NCI-H2227 treated with DMSO at 0.1 percent for 48 hours (cell line): ENCODE results near the gene RASL12.
"Not testable (repeated sequence)": the region's sequence is repeated elsewhere in the genome, so short reads cannot be mapped to it uniquely, and the experiment has no call there.

Experiments
- DNase-seq: peaks from one replicate; lab custom pipeline; 2025; lab: John Stamatoyannopoulos, UW

Gene RASL12

DNA sequence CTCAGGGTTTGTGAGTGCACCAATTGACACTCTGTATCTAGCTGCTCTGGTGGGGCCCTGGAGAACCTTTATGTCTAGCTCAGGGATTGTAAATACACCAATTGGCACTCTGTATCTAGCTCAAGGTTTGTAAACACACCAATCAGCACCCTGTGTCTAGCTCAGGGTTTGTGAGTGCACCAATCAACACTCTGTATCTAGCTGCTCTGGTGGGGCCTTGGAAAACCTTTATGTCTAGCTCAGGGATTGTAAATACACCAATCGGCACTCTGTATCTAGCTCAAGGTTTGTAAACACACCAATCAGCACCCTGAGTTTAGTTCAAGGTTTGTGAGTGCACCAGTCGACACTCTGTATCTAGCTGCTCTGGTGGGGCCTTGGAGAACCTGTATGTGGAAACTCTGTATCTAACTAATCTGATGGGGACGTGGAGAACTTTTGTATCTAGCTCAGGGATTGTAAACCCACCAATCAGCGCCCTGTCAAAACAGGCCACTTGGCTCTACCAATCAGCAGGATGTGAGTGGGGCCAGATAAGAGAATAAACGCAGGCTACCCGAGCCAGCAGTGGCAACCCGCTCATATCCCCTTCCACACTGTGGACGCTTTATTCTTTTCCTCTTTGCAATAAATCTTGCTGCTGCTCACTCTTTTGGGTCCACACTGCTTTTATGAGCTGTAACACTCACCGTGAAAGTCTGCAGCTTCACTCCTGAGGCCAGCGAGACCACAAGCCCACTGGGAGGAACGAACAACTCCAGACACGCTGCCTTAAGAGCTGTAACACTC, 8.0 kb upstream of the RASL12 start:
- not testable (repeated sequence) for DNase-seq

DNA sequence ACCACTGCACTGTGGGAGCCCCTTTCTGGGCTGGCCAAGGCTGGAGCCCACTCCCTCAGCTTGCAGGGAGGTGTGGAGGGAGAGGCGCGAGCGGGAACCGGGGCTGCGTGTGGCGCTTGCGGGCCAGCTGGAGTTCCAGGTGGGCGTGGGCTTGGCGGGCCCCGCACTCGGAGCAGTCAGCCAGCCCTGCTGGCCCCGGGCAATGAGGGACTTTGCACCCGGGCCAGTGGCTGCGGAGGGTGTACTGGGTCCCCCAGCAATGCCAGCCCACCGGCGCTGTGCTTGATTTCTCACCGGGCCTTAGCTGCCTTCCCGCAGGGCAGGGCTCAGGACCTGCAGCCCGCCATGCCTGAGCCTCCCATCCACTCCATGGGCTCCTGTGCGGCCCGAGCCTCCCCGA, 7.2 kb upstream of the RASL12 start:
- not testable (repeated sequence) for DNase-seq

DNA sequence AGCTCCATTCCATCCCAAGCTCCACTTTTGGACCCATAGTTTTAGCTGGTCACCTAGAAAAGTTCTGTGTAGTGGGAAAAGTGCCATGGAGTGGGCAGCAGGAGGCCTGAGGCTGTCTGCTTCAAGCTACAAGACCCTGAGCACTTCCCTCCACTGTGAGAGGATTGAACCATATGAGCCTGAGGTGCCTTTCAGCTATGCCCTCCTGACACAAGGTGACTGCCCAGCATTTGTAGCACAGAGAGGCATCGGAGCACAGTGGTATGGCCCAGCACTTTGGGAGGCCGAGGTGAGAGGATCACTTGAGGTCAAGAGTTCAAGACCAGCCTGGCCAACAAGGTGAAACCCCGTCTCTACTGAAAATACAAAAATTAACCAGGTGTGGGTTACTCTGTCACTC, 4.8 kb upstream of the RASL12 start:
- no peak for DNase-seq

DNA sequence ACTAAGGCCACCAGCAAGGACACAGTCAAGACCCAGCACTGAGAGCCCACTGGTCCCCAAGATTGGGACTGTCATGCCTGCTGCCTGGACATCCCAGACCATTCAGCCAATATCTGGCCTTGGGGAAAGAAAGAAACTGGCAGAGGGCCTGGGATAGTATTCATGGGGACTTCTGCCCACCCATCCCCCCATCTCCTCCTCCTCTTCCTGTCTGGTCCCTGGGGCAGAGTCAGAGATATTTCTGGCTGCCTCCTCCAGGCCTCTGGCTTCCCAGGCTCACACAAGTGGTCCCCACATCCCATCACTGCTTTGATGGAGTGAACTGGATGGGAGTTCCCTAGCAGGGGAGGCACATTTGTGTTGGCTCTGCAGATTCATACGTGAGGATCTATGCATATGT, 4.2 kb upstream of the RASL12 start:
- DNase-seq, result no peak

DNA sequence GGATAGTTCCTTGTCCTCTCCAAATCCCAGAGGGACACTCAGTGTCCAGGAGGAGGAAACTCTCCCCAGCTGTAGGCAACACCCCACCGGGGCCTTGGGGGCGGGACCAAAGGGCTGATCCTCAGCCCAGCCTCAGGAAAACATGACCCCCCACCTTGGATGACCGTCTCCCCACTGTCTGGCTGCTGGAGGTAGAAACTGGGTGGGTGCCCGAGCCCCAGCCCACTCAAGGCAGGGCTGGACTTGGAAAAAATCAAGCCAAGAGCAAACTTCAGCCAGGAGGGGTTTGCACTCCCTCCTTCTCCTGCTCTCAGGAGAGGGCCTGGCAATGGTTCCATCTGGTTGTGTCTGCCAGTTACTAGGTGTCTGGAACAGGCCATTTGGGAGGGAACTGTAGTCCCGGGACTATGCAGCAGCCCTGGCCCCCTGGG, 3.6 kb upstream of the RASL12 start:
- no peak for DNase-seq

DNA sequence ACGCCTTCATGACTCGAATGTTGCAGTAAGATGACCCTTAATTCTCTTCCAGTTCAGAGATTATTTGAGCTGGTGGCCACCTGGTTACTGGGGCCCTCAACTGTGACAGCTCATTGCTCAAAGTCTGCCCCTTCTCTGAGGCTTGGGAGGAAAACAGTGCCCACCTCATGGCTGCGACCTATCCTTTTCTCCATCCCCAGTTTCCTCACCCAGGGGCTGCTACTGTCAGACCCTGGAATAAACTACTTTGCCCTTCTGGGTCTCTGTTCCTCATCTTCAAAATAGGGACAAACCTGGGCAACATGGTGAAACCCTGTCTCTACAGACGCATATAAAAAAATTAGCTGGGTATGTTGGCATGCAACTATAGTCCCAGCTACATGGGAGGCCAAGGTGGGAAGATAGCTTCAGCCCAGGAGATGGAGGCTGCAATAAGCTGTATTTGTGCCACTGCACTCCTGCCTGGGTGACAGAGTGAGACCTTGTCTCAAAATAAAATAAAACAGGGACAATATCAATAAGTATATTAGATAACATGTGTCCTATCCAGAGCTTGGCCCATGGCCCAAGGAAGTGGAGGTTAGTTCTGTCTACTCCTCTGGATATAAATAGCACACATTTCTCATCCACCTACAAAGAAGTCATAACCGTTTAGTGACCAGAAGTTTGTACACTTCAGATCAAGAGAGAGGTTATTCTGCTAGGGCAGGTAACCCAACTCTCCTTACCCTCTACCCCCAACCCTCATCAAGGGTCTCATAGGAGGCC, 2.2 kb upstream of the RASL12 start:
- no peak for DNase-seq

DNA sequence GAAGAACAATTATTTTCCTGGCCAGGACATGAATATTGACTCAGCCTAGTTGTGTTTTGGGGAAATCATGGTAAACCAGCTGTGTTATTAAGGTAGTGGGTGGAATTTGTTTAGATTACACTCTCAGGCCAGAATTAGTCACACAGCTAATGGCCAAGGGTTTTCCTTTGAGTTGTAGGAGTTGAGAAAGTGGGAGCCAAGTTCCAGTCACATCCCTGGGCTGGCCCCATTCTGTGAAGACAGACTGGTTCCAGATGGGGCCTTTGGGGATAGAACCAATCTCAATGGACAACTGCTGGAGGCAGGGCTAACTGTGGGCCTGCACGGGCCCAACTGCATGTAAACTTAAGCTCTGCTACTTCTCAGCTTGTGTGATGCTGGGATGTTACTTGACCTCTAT, 1.4 kb upstream of the RASL12 start:
- no peak for DNase-seq

DNA sequence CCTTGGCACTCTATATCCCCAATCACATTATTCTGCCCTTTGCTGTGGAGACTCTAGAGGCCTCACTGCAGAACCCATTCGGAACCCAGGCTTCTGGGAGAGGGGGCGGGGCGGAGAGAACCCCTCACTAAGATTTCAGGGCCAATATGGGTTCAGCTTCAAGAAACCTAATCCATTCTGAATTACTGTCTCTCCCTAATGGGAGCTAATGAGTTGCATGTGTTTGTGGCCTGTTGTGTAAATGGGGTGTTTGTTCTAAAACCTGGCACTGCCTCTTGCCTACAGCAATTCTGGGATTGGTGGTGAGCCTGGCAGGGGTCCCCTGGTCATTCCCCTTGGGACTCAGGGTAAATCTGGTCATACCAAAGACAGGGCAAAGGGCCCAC, 605 bp upstream of the RASL12 start:
- DNase-seq, result no peak

DNA sequence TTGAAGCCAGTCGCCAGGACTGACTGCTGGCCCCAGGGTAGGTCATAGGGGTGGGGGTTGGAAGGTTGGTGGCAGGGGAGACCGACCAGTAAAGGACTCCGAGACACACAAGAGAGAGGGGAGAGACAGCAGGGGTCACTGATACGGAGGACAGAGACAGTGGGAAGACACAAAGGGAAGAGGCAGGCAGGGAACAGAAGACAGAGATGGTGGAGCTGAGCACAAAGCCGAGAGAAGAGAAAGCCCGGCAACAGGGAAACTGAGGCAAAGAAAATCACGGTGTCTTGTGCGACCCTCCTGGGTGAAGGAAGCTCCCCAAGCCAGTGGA, 510 bp downstream of the RASL12 start:
- DNase-seq, result no peak

DNA sequence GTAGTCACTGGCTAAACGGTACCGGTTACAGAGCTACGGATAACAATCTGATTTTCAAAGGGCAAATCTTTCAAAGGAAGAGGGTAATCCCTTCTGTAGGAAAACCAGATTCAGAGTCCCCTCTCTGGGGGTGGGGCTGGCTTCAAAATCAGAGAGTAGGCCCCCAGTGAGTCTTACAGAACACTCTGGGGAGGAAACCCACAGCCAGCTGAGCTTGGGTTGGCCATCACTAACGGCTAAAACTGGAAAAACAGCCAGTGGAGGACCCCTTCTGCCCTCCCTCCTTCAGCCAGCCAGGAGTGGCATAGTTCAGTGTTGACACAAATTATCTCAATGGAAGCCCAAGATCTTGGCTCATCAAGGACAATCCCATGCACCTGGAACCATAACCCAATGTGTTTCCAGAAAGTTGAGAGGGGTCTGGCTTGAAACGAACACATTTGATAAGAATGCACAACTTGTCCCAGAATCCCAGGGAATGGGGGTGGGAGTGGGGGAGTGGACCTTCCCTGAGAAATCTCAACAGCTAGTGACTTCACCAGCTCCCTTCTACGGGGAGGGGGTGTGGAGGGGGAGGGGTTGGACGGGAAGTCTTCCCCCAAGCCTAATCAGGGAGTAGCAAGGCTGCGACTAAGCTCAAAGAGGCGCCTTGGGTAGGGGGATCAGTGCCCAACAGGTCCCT, 1.0 kb downstream of the RASL12 start:
- no peak for DNase-seq

DNA sequence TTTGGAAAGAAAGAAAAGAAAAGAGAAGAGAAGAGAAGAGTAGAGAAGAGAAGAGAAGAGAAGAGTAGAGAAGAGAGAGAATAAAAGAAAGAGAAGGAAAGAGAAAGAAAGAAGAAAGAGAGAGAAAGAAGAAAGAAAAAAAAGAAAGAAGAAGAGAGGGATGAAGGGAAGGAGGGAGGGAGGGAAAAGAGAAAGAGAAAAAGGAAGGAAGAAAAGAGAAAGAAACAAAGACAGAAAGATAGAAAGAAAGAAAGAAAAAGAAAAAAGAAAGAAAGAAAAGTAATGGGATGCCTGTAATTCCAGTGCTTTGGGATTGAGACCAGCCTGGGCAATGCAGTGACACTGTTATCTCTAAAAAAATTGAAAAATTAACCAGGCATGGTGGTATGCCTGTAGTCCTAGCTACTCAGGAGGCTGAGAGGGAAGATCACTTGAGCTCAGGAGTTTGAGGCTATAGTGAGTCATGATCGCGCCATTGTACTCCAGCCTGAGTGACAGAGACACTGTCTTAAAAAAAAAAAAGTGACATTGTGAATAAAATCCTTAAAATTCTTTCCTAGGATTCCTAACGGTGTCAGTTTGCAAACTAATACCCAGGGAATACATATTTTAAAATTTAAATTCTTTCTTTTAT, 1.7 kb downstream of the RASL12 start:
- DNase-seq, result no peak

DNA sequence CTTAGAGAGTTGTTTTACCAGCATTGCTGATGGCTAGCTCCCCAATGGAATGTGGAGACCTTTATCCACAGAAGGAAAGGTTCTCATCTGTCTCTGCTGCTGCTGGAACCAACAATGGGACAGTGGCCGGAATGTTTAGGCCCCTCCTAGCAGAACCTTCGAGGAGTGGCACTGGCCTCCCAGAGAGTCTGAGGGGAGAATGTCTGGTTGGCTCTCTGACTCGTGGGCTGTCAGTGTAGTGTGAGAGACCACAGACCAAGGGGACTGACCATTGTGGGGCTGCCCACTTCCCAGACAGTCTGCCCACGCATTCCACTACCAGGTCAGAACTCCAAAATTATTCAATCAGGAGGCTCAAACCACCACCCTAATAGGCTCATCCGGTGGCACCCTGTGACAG, 5.1 kb downstream of the RASL12 start:
- DNase-seq, result no peak

DNA sequence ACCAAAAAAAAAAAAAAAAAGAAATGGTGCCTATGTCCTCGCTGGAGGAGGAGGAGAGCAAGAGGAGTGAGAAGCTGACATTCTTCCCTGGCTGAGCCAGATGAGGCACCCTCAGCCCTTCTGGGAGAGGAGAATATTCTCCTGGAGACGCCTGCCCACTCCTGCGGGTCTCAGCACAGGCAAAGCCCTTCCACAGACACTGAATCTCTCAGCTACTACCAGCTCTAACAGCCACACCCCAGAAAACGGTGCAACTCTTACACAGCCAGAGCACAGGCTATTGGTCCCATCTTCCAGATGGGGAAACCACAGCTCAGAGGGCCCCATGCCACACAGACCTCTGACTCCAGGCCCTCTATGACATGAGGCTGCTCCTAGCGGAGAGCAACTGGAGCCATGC, 5.7 kb downstream of the RASL12 start:
- no peak for DNase-seq

DNA sequence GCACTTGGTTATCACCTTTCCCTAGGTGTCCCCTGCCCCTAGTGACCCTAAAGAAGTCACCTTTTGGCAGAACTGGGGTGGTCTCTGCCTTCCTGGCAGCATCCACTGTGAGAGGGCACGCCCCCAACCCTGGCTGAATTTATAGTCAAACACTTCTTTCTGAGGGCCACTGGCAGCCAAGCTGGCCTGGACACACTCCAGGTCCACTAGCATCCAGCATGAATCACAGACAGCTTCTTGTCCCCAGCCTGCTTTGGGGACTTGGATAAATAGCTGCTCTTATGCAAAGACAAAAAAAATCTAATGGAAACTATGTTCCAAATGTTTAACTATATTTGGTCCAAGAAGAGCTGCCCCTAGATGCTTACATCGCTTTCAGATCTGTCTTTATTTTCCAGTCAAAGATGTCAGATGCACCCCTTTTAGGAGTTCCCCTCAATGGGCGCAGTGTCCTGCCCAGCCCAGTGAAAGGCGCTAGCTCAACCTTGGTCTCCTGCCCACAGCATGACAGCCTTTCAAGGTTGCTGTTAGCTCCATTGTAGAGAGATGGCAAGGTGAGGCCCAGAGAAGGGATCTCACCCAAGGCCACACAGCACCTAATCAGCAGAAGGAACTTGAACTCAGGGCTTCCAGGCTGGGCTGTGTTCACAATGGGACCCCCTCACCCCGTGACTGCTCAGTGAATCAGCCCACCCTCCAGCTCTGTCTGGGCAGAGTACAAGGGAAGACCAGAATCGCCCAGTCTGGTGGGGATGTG, 7.0 kb downstream of the RASL12 start:
- no peak for DNase-seq

DNA sequence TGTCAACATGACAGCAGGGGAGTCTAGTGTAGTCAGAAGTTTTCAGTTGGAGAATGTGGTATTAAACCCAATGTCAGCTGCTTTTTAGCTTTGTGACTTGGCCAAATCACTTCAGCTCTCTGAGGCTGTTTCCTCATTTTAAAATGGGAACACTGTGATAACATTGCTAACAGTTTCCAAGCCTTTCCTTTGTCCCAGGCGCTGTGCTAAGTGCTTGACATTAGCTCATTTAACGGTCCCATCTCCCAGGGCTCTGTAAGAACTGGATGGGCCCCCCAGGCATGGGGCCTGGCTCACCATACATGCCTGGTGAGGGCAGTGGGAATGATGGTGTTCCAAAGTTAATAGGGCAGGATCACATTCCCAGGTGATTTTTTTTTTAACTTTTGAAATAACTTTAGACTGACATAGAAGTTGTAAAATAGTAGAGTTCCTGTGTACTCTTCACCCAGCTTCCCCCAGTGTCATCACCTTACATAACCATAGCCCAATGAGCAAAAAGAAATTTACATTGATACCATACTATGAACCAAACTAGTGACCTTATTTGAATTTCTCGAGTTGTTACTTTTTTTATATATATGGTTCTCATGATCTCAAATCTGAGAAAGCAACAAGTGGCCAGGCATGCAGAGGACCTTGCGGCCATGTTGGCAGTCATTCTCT, 7.7 kb downstream of the RASL12 start:
- DNase-seq, result no peak

DNA sequence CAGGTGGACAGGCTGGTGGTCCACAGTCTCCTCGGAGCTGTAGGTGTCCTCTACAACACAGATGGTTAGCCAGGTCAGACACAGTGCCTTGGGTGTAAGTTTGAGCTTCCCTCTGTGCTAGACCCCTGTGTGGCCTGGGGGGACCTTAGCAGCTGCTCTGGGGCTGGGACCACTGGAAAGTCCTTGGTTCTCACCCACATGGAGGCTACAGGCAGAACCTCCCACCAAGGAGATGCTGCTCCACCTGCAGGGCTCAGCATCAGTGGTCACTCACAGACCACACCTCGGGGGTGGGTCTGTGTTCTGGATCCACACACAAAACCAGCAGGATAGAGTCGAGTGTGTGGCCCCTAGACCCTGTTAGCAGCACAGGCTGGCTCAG, 8.4 kb downstream of the RASL12 start:
- DNase-seq, result no peak

DNA sequence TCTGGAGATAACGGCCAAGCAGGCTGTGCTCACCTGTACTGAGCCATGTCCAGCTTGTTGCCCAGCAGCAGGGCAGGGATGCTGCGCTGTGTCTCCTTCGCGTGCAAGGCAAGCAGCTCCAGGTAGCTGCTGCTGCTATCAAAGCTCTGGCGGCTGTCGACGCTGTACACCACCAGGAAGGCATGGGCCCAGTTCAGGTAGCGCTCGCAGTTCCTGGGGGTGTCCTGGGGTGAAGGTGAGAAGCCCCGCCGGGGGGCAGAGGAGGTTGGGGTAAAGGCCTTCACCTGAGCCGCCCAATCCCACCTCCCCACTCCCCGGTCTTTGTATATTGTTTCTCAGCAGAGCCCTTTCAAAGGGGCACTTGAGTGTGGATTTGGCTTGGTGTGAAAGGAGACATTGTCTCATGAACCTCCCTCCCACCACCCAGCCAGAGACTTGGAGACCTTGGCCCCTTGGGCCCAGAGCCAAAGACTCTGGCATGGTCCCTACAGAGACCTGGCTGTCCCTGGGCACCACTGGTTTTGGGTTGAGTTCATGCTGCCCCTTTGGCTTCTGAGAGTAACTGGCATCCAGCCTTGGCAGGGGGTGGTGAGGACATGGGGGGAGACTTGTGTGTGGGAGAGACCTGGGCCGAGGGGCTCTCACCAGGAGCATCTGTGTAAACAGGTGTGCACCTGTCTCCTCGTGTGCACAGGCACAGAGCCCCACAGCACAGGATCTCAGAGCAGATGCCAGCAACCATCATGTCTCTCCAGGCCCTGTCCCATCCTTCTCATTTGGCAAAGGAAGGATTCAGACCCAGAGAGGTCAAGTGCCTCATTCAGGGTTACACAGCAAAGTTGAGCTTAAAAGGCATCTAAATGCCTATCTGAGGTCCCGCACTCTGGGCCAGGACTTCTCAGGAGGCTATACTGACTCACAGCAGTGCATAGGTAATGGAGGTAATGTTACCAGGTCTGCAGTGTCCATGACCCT, 9.1 kb downstream of the RASL12 start:
- no peak for DNase-seq

DNA sequence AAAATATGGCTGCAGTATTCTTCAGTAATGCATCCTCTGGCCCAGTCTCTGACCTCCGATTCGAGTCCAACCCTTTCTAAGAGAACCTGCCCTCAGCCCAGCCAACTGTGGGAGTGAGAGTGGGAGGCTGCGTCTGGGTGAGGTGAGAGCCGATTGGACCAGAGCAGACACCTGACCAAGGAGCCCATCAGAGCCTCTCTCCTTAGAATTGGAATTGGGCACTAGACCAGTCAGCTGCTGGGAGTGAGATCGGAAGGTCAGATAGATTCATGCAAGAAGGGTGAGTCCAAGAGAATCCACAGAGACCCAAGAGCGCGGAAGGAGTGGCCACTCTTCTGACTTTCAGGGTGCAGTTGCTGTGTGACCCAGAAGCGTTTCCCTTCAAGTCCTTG, 10.2 kb downstream of the RASL12 start:
- DNase-seq, result no peak

DNA sequence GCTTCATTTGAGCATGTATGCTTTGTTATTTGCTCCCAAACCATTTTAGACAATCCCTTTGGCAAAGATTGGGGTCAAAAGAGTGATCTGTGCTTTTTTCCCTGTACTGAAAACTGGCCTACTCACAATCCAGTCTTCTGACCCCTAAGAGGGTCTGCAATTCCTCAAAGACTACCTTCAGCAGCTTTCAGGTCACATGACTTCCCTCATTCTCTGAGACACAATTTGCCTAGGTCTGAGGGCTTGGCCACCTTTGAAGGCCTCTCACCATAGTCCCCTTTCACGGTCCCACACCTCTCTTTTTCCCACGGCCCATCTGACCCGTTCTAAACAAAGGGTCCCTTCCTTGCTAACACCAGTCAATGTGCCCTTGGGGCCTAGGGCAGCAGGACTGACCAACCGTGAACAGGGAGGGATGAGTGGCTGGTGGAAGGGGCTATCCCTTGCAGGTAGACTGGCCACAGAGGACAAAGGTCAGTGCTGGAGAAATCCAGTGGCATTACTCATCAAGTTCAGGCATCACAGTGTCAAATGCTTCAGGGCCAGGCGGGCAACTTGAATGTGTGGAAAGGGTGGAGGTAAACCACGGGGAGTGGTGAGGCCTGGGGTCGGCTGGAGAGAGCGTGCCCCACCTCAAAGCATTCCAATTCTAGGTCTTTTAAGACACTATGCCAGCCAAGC, 10.8 kb downstream of the RASL12 start:
- no peak for DNase-seq

DNA sequence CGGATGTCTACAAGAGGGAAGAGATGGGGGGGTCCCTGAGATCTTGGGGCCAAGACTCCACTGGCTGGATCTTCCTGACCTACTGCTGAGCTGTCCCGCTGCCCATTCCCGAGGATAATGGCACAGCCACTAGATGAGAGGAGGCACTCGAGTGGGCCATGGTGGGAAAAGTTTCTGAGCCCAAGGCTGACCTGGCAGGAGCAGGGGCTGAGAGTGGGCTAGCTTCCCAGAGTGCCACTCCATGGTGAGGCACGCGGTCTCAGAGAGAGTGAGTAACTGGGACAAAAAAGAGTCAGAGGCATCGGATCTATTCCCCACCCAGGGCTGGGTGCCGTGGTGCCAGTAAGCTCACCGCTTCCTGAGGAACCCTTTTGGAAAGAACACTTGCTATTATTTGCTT, 11.7 kb downstream of the RASL12 start:
- DNase-seq, result no peak
